Fibroblast of skin of right quadriceps (primary cell): ENCODE measurements around the gene RSL1D1.
A peak's percentile ranks its signal among the peaks of the same experiment; 100 is the strongest.
"Not testable (repeated sequence)": the region's sequence is repeated elsewhere in the genome, so short reads cannot be mapped to it uniquely, and the experiment has no call there.

Experiments used
- DNase-seq: peaks from one replicate; pipeline ENCODE4 v3.0.0-alpha.2; 2013

RSL1D1 gene

DNA sequence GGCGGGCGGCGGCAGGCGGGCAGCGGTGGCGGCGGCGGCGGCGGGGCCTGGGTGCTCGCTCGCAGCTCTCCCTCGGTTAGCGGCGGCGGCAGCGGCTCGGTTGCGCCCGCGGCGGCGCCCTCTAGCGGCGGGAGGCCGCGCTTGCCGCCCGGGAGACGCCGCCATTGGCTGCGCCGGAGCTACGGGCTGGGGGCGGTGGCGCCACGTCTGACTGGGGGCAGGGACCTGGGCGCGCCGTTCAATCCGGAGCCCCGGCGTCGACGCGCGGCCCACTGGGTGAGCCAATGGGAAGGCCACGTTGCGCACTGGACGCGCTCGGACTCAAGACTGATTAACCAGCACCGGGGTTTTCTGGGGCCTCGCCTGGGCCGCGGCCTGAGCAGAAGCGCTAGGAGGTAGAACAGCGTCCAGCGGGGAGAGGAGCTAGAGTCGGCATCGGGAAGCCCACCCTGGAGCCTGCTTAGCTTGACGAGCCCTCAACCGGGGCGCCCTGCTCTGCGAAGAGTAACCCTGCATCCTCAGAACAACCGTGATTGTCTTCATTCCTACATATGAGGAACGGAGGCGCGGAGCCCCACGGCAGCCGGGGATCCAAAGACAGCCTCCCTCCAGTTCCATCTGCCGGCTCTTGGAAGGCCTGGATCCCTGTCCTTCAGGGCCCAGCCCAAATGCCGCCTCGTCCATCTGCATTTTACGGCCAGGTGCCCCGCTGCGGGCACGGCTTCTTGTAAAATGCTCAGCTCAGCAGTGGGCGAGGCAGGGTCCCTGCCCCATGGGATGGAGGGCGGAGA, 54.0 kb downstream of the RSL1D1 start, which contains the start of gene ZC3H7A:
ZC3H7A (minus strand) TSS at position 93 of the 791 bp plus-strand sequence. CDS start 14,904 bp downstream, outside the sequence.
- DNase-seq: peak; percentile 97

DNA sequence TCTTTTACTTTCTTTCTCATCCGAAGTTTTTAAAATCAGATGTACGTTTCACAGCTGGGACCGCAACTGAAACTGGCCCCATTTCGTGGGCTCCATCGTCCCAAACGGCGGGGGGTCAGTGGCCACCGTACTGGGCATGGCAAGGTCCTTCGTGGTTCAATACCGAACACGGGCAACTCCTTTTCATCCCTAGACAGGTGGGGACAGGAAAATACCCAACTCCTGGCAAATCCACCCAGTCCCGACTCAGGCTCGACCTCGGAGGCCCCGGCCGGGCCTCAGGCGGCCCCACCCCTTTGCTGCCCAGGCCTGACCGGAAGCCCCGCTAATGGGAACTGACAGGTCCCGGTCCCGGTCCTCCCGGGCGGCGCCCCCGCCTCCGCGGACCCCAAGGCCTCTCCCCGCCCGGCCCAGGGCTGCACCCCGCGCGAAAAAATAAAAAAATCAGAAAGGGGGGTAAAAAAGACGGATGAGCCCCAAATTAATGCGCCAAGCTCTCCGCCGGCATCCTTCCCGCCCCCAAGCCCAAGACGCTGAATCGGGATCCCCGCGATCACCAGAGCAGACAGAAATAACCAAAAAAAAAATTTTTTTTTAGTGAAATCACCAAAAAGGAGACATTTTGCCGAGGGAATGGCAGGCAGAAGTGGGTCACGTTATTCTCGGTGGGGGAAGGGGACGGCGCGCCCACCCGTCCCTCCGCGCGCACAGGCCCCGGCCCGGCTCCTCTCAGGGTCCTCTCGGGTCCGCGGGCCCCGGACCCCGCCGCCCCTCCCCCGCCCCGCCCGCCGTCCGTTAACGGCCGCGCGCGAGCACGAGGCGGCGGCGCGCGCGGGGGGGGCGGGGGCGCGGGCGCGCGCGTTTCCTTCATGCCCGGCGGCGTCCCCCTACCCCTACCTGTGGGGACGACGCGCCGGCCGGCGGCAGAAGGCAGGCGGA, 54.8 kb downstream of the RSL1D1 start:
- DNase-seq: peak; percentile 19

GRCh38 chr16:11795887-11796226, 55.5 kb downstream of the RSL1D1 start:
- no peak for DNase-seq

DNA sequence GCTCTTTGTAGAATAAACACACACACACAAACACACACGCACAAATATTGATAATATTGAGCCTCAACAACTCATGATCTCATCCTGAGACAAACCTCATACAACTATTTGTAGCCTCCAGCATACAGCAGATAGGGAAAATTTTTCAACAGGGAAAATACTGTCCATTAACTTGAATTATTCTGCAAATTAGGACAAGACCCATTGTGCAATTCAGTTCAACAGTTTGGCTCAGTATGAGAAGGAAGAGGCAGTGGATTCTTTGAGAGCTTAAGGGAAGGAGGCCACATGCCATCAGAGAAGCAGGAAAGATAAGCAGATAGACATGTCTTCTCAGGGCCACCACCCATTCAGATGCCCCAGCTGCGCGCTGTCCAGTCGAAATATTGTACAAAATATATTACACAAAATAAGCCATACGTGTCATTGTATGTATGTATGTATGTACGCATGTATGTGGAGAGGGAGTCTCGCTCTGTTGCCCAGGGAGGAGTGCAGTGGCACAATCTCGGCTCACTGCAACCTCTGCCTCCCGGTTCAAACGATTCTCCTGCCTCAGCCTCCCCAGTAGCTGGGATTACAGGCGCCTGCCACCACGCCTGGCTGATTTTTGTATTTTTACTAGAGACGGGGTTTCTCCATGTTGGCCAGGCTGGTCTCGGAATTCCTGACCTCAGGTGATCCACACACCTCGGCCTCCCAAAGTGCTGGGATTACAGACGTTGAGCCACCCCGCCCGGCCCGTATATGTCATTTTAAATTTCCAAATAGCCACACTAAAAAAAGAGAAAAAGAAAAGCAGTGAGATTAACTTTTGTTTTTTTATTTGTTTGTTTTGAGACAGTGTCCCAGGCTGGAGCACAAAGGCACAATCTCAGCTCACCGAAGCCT, 56.1 kb downstream of the RSL1D1 start:
- DNase-seq: peak; percentile 24

DNA sequence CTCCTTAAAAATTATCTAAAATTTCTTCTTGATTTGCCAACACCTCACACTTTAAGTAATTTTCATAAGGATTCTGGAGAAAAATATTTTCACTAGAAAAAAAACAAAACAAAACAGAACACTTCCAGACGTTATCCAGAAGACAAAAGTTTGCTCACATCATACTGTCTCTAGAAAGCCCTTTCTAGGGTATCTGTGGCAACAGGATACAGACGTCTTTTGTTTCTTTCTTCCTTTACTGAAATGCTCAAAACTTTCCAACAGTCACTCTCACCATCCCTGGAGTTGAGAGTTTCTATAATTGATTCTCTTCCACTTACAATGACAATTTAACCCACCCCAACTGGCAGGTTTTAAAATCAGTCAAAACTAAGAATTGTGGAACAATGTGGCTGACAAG, 56.9 kb downstream of the RSL1D1 start:
- DNase-seq: no peak

- DNase-seq: no peak
These were observed 57.5 kb downstream of the RSL1D1 start for GRCh38 chr16:11793840-11794239.

- DNase-seq: no peak
These were observed 58.7 kb downstream of the RSL1D1 start for GRCh38 chr16:11792410-11793241.

GRCh38 chr16:11791144-11791828, 60.1 kb downstream of the RSL1D1 start:
- DNase-seq: no peak

DNA sequence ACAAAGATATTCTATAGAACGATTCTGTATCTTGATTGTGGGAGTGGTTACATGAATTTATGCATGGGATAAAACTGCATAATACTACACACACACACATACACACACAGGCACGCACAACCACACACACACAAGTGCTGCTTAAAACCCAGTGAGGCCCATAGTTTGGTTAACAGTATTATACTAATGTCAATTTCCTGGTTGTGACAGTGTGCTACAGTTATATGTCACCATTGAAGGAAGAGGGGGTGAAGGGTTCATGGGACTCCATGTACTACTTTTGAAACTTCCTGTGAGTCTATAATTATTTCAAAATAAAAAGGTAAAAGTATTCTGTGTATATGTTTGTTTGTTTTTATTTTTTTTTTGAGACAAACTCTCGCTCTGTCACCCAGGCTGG, 62.4 kb downstream of the RSL1D1 start:
- DNase-seq: no peak

DNA sequence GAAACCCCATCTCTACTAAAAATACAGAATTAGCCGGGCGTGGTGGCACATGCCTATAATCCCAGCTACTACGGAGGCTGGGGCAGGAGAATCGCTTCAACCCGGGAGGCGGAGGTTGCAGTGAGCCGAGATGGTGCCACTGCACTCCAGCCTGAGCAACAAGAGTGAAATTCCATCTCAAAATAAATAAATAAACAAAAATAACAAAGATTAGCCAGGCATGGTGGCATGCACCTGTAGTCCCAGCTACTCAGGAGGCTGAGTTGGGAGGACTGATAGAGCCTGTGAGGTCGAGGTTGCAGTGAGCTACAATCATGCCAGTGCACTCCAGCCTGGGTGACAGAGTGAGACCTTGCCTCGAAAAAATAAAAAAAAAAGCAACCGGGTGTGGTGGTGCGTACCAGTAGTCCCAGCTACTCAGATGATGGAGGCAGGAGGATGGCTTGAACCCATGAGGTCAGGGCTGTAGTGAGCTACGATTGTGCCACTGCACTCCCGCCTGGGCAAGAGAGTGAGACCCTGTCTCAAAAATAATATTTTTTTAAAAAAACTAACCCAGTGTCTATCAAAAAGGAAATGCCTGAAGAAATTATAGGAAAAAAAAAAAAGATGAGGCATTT, 66.3 kb downstream of the RSL1D1 start:
- not testable (repeated sequence) for DNase-seq

DNA sequence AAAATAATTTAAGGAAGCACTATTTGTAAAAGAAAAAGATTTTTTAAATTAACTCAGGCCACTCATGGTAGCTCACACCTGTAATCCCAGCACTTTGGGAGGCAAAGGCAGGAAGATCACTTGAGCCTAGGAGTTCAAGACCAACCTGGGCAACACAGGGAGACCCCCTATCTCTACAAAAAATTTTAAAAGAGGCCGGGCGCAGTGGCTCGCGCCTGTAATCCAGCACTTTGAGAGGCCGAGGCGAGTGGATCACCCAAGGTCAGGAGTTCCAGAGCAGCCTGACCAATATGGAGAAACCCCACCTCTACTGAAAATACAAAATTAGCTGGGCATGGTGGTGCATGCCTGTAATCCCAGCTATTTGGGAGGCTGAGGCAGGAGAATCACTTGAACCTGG, 67.0 kb downstream of the RSL1D1 start:
- DNase-seq: not testable (repeated sequence)

DNA sequence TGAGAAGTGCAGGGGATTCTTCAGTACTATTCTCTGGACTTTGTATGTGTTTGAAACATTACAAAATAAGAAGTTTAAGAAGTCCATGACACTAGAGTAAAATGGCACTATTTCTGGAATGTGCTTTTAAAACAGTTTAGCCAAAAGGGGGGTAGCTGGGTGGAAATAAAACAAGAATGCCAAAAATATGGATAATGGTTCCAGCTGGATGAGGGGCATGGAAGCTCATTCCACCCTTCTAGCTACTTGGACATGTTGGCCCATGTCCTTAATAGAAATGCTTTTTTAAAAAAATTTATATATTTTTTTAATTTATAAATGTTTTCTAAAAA, 67.3 kb downstream of the RSL1D1 start:
- peak; percentile 27 for DNase-seq
